NCI-H146 treated with DMSO at 0.1 percent for 48 hours (cell line): ENCODE data around the gene TACR1.
"Not testable (repeated sequence)": the region's sequence is repeated elsewhere in the genome, so short reads cannot be mapped to it uniquely, and the experiment has no call there.

Experiments used
- DNase-seq: peaks from one replicate; lab custom pipeline; 2025; ENCODE audit not compliant: unreplicated experiment; lab: John Stamatoyannopoulos, UW

TACR1 gene

DNA sequence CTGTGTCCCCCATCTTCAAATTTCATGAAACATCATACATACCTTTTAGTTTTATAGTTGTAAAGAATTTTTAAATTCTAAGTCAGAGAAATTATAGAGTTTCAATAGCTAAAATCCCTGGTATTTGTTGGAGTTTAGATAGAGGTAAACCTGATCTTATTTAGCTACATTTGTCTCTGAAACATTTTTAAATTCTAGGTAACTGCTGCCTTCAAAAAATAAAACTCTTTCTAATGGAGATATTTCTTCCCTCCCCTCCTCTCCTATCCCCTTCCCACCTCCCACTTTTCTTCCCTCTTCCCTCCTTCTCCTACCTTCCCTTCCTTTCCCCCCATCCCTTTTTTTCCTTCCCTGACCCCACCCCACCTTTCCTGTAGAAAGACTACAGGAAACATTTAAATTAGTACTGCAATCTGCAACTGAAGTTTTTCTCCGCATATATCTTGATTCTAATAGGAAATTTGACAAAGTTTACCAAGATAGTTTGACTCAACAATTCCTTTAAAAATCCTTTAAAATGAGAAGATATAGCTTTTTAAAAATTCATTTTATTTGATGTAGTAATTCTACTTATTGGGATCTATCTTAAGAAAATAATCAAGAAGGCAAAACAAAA, 4.1 kb downstream of the TACR1 start:
- DNase-seq, result no peak

DNA sequence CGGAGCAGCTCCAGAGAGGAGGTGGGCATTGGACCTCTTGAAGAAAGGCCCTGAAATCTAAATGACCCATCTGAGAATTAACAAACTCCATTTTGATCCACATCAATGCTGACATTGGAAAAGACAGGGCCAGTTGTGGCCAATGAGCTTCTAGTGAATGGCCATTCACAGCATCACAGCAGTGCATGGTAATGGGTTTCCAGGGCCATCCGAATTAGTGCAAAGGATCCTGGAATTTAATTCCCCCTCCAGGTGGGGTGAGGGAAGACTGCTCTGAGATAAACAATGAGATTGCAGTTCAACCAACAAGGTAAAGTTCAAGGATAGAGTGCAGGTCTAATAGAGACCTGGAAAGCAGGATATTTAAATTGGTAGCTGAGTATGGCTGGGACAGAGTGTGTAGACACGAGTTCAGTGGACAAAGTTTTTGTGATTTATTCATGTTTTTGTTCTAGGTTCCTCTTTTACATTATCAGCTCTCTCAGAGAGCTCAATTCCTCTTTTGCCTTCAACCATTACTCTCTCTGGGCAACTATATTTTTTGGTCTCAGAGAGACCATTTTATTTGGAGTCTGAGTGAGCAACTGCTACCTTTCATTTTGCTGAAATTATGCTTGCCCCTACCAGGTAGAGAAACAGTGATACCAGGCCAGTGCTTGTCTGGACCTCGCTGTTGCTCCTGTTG, 5.0 kb downstream of the TACR1 start:
- no peak for DNase-seq

DNA sequence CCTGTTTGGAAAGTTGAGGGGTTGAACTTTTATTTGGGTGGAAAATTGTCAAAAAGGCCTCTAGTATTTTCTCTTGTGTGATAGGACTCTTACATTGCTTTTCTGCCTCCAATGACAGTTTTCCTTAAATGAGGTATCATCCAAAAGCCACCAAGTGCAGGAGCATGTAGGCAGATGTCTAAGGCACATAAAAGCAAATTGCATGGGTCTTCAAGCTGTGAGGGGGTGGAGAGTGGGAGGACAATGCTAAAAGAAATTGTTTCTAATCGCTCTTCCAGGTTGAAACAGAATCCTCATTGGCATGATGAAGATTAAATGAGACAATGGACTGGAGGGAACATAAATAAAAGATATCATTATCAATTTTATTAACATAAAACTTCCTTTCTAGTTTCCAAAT, 6.8 kb downstream of the TACR1 start:
- DNase-seq, result no peak

DNA sequence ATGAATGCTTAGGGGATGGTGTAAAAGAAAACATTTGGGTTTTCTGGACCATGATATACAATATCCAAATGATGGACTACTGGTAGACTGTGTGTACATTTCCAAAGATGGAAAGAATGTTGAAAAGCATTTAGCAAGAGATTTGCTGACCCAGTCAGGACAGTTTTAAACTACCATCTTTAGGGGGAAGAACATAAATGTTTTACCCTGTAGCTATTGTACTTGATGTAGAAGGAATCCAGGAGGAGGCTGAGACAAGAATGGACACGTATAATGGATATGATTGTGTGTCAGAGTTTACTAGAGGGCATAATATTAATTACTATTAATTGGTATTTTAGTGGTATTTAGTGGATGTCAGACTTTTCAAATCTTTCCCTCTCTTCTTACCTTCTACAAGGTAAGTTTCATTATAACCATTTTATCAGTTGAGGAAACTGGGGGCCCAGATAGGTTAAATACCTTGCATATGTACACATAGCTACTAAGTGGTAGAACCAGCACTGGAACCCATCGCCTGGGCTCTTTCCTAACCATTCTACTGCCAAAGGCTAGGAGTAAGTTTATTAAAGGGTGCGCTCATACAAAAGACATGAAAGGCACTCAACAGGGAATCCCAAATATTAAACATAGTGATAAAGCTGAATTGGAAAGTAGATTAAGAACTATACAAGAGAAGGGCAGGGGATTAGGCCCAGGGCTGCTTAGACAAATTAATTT, 8.9 kb downstream of the TACR1 start:
- DNase-seq, result no peak

DNA sequence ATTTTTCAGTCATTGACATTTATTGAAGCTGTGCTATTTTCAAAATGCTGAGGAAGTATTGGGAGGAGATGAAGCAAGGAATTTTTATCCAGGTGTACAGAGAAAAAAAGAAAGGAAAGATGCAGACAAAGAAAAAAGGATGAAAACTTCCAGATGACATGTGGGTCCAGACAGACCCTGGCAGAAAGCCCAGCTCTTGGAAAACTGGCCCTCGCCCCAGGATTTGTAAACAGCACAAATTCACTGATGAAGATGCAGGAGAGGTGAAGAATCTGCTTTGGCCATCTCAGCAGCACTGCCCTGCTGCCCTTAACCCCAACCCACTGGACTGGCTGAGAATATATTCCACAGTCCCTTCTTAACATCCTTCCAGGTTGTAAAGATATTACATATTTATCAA, 12.5 kb downstream of the TACR1 start:
- DNase-seq, result no peak

DNA sequence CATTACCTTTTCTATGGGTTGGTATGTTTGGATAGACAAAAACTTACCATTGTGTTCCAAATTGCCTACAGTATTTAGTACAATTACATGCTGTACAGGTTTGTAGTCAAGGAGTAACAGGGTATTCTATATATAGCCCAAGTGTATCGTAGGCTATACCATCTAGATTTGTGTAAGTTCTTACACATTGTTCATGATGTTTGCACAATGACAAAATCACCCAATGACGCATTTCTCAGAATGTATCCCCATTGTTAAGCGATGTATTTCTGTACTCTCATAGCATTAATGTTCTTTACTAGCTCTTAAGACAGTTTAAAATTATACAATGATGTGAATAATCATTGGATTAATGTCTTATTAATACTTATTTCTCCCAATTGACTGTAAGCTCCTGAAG, 16.7 kb downstream of the TACR1 start:
- no peak for DNase-seq

DNA sequence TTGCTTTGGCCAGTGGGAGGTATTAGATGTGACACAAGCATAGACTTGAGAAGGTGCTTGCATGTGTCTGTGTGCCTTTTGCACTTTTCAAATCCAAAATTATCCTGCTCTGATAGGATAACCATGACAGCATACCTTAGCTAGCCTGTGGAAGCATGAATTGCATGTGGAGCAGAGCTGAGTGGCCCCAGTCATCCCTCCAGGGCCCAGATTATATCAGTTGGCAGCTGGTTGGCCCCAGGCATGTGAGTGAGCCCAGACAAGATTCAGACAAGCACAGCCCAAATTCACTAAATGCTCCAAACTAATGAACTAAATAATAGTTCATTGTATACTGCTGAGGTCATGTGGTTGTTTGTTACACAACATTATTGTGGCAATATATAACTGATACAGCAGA, 18.8 kb downstream of the TACR1 start:
- no peak for DNase-seq

DNA sequence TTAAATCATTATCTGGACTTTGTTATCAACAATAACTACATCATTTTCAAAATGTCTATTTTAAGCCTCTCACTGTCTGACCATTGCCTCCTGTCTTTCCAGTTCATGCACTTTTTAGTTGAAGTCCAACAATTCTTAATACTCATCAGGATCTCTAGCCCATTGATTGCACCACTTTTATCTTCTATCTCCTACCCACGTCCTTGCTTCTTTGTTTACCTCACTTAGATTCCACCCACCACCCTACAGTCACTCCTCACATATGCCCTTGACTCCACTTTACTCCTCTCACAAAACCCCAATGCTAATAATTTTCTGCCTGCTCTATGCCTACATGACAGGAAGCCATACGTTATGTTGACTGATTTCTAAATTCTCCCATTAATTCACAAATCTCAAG, 21.9 kb downstream of the TACR1 start:
- no peak for DNase-seq

DNA sequence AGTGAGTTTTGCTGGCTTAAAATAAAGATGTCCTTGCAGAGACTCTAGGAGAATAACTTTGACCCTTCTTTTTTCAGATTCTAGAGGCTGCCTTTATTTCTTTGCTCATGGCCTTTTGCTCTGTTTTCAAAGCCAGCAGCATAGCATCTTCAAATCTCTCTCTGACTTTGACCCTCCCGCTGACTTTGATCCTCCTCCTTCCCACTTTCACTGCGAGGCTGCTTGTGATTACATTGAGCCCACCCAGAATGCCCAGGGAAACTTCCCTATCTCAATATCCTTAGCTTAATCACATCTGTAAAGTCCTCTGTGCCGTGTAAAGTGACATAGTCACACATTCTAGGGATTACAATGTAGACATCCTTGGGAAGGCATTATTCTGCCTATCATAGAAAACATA, 23.9 kb downstream of the TACR1 start:
- no peak for DNase-seq

DNA sequence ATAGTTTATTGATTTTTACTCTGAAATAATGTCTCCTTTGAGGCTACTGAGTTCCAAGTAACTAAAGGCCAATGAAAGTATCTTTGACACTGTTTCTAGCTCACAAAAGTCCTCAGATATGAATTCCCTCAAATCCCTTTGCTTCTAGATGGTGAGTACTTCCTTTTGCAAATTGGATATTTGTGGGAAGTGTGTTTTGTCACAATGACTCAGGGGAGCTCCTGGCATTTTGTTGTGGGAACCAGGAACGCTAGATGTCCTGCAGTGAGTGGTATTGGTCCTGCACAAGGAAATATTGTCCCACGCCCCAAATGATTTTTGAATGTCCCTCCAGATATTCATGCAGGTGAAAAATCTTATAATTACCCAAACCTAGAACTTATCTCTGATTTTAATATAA, 24.3 kb downstream of the TACR1 start:
- DNase-seq, result no peak

DNA sequence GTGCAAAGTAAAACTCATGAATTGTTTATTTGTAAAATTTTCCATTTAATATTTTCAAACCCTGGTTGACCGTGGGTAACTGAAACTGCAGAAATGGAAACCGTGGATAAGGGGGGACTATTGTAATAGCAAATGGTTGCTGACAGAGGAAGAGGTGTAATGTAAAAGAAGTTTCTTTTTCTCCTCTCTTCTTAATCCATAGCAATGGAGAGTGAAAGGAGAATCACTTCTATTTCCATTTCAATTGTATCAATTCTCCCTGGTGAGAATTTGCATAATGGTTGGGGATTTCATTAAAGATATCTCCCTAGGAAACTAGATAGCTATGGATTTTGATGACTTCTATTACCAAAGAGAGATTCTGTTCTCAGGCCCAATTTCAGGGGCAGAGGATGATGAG, 24.8 kb downstream of the TACR1 start:
- DNase-seq, result no peak

DNA sequence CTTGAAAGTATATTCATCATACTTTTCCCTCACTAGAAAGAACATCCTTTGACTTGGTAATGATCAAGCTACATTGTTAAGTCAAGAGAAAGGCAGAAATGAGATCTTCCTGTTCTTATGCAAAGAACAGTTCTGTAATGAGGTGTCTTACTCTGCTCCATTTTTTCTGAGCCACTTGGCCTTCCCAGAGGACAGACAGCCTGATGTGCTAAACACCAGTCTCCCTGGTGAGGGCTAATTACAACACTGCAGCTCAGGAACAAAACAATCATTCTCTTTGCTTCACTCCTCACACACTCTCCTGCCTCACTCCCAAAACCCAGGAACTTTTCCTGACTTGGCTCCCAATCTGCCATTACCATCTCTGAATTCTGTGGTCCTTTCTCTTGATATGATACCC, 25.6 kb downstream of the TACR1 start:
- no peak for DNase-seq

DNA sequence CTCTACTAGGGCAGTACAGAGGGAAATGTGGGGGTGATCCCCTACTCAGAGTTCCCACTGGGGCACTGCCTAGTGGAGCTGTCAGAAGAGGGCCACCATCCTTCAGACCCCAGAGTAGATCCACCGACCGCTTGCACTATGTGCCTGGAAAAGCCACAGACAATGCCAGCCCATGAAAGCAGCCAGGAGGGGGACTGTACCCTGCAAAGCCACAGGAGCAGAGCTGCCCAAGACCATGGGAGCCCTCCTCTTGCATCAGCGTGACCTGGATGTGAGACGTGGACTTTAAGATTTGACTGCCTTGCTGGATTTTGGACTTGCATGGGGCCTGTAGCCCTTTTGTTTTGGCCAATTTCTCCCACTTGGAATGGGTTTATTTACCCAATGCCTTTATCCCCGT, 27.9 kb downstream of the TACR1 start:
- DNase-seq, result not testable (repeated sequence)

DNA sequence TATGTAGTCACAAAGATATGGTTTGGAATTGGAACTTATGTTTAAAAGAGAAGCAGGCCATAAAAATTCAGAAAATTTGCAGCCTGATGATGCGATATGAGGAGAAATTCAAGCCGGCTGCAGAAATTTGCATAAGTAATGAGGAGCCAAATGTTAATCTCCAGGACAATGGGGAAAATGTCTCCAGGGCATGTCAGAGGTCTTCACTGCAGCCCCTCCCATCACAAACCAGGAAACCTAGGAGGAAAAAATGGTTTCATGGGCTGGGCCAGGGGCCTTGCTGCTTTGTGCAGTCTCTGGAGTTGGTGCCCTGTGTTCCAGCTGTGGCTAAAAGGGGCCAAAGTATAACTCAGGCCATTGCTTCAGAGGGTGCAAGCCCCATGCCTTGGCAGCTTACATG, 28.4 kb downstream of the TACR1 start:
- no peak for DNase-seq

DNA sequence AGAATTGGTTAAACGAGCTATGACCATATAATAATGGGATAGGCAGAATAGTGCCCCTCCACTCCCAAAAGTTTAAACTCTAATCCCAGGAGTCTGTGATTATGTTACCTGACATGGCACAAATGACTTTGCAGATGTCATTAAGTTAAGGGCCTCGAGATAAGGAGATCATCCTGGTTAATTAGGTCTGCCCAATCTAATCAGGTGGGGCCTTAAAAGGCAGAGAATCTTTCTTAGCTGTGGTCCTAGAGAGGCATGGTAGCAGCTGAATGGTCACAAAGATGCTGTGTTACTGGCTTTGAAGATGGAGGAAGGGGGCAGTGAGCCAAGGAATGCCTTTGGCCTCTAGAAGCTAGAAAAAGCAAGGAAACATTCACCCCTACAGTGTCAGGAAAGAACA, 31.1 kb downstream of the TACR1 start:
- no peak for DNase-seq

DNA sequence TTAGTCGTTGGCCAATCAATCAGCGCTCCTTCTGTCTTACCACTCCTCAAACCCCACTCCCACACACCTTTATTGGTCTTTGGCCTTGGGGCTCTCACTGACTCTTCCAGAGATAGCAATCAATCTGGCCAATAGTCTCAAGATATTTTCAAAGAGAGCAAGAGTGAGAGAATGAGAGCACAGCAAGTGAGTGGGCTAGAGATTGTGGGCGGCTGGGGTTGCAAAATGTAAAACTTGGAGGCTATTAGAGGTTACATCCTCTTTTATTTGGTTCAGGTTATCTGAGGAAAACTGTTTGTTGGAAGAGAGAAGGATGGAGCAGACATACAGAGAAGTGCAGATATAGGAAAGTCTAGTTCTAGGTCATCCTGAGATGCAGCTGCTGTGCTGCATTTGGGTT, 32.8 kb downstream of the TACR1 start:
- no peak for DNase-seq

DNA sequence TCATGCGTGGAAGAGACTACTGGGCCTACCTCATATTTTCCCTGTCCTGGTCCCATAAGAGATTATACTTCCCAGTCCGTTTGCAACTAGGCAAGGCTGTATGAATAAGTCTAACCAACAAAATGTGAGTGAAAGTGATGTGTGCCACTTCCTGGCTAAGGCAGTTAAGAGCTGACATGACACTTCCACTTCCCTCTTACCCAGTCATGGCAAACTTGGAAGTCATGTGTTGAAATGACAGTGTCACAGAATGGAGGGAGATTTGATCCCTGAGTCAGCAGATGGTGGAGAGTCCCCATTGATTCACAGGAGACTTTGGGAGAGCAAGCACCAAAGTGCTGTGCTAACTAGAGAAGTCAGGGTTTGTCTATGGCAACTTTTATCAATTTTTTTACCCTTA, 36.4 kb downstream of the TACR1 start:
- DNase-seq, result no peak

DNA sequence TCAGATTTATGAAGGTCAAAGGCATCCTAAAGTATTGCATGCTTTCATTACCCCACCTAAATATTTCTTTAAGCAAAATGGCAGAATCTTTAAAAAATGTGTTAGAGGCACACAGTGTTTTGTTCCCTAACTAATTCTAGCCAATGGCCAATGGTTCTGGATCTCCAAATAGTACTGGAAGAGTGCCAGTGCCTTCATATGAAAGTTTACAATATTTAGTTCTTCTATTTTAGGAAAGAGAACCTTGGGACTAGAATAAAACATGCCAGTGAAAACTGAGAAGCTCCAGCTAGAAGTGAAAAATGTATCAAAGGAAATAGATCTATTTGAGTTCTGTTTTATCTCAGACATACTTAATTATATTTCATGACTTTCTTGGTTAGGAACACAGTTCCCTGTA, 37.1 kb downstream of the TACR1 start:
- no peak for DNase-seq

DNA sequence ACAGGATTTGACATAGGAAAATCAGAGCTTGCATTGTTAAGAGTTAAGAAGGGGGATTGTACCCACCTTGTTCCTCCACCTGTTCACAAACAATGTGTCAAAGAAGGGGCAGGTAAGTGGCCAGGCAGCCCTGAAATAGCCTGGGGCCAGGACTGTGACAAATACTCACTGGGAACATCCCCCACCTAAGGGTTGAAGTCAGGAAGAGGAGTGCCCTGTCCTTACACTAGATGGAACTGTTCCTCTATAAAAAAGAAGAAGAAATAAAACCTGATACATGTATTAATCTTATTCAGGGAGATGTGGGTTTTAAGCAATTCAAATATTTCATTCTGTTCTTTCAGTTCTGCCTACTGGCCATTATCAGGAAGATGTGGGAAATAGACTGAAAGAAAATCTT, 41.9 kb downstream of the TACR1 start:
- peak; percentile 32 for DNase-seq

DNA sequence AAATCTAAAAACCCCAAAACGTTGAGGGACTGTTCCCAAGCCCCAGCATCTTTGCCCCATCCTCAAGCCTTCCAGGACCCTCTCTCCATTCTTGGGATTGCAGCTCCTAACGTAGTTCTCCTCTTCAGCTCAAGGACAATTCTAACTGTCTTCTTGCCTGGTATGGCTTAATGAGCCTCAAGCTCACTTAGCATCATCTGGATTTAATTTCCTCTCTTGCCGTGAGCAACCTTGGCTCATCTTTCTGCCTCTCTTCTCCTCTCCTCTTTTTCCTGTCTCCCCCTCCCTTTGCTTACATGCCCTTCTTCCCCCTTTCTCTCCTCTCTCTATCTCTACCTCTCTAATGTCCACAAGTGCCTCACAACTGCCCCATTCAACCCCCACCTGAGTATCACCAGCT, 44.2 kb downstream of the TACR1 start:
- no peak for DNase-seq

DNA sequence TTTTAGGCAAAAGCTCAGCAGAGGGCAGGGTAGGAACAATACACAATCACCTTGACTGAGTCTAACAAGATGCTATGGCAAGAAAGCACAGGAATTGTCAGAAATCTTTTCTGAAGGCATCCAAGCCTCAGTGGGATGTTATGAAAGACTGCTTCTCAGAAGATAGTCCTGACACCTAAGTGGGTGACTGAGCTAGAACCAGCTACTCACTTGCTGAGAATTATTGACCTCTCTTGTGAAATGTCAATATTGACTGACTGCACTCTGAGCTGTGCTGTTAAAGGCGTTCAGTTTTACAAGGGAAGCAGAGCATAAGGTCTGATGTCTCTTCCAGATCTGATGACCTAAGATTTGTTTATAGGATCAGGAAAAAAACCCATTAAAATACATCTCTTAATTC, 46.1 kb downstream of the TACR1 start:
- DNase-seq, result peak; percentile 57

DNA sequence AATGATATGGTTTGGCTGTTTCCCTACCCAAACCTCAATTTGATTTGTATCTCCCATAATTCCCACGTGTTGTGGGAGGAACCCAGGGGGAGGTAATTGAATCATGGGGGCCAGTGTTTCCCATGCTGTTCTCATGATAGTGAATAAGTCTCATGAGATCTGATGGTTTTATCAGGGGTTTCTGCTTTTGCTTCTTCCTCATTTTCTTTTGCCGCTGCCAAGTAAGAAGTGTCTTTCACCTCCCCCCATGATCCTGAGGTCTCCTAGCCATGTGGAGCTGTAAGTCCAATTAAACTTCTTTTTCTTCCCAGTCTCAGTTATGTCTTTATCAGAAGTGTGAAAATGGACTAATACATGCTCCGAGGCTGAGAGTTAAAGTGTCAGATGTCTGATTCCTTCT, 47.1 kb downstream of the TACR1 start:
- DNase-seq, result not testable (repeated sequence)

DNA sequence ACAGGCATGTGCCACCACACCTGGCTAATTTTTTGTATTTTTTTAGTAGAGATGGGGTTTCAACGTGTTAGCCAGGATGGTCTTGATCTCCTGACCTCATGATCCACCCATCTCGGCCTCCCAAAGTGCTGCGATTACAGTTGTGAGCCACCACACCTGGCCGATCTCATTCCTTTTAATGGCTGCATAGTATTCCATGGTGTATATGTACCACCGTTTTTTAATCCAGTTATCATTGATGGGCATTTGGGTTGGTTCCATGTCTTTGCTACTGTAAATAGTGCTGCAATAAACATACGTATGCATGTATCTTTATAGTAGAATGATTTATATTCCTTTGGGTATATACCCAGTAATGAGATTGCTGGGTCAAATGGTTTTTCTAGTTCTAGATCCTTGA, 51.4 kb downstream of the TACR1 start:
- DNase-seq, result not testable (repeated sequence)
